ENCODE results near the gene SCARF1. TPM values are rescaled to one million over a fixed set of nuclear protein-coding genes. Genes with fewer than 3 reads are reported as not detected.

SCARF1 gene
- total and polyA plus RNA-seq, 10 donors, result 5.1 to 112 (median 60.3) TPM

DNA sequence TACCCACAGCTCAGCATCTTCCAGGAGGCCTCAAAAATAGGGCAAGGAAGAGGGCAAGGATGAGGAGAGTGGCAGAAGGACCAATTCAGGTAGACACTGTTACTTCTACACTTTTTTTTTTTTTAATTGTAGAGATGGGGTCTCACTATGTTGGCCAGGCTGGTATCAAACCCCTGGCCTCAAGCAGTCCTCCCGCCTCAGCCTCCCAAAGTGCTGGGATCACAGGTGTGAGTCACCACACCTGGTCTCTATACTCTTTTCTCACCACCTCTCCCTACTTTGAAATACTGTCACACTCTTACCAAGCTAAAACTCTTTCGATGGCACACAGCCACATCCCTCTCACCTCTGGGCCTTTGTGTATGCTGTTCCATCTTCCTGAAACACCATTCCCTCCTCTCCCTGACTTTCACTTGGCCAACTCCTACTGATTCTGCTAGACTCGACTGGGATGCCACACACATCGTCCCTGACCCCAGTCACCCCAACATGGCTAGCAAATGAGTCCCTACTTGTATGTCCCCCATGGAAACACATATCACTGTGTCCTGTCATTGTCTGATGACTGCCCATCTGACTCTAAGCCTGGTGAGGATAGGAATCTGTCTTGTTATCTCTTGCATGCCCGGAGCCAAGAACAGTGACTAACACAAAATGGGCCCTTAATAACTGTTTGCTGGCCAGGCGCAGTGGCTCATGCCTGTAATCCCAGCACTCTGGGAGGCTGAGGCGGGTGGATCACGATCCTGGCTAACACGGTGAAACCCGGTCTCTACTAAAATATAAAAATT lies 9.7 kb downstream of the SCARF1 start:
- TF ChIP-seq, protein P1, sequence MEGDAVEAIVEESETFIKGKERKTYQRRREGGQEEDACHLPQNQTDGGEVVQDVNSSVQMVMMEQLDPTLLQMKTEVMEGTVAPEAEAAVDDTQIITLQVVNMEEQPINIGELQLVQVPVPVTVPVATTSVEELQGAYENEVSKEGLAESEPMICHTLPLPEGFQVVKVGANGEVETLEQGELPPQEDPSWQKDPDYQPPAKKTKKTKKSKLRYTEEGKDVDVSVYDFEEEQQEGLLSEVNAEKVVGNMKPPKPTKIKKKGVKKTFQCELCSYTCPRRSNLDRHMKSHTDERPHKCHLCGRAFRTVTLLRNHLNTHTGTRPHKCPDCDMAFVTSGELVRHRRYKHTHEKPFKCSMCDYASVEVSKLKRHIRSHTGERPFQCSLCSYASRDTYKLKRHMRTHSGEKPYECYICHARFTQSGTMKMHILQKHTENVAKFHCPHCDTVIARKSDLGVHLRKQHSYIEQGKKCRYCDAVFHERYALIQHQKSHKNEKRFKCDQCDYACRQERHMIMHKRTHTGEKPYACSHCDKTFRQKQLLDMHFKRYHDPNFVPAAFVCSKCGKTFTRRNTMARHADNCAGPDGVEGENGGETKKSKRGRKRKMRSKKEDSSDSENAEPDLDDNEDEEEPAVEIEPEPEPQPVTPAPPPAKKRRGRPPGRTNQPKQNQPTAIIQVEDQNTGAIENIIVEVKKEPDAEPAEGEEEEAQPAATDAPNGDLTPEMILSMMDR (IDR thresholded peaks at IDR 0.05 in 8 of 11, conservative IDR thresholded peaks at IDR 0.05 in 3 of 11), result no peak
- TF ChIP-seq POLR2AphosphoS5 (IDR thresholded peaks at IDR 0.05), result no peak
- no peak for TF ChIP-seq POLR2A (IDR thresholded peaks at IDR 0.05)
- H3K36me3 ChIP-seq, result peaks cover 0 to 69% (median 22%) of the 10 kb centered on the region in 6 donors
- peaks cover 0 to 58% (median 22%) of the 10 kb centered on the region in 6 donors for H3K4me1 ChIP-seq
- WGBS, 5 donors, result 82 to 93% (median 91%) methylated on average over 10 of the region's 10 CpGs
- intact Hi-C loops (cut with DNase I; ENCODE audit: low total_unique reads), result no loop called here
- H3K4me3 ChIP-seq, result no peak overlapping the region
- no peaks in the 10 kb centered on the region for H3K9me3 ChIP-seq
- peak overlapping the region in 2 of 8 donors; percentile 56 to 68 for H3K27ac ChIP-seq
- no peak for DNase-seq
- no peaks in the 10 kb centered on the region for H3K27me3 ChIP-seq (replicated peaks in 1 of 7)

DNA sequence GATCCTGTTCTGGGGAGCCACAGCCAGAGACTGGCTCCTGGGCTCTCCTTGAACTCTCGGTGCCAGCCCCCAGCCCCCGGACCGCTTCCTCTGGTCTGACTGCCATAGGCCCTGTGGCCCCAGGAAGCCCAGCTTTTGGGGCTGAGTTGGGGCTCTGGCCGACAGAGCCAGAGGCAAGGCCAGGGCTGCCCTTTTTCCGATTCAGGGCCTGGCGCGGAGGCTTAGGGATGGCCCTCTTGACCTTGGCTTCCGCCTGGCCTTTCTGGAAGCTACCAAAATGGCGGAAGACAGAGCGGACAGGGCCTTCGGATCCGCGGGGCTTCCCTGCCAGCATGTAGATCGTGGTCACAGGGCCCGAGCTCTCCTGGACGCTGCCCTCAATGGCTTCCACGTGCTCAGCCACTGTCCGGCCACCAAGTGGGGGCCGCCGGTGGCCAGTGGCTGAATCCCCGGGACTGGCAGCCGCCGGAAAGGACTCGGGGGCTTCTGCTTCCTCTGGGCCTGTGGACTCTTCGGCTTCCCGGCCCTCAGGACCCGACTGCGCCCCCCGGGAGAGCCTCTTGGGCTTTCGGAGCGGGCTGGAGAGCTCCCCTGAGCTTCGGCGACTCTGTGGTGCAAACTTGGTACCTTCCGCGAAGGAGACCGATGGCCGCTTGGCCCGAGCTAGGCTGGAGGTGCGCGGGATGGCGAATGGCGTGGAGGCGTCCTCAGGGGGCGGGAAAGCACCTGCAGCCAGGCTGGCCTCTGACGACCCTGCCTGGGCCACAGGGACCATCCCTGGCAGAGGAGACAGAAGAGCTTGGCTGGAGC lies 10.5 kb downstream of the SCARF1 start:
- Histone ChIP-seq H3K9me3 (no peaks in the 10 kb centered on the region), H3K27ac (peak overlapping the region in 7 of 8 donors; percentile 15 to 68 (median 51)), H3K4me3 (no peak overlapping the region), H3K36me3 (peaks cover 0 to 61% (median 22%) of the 10 kb centered on the region in 6 donors), H3K27me3 (replicated peaks in 1 of 7) (no peaks in the 10 kb centered on the region), H3K4me1 (peaks cover 0 to 58% (median 28%) of the 10 kb centered on the region in 6 donors)
- WGBS, 5 donors, result 85 to 98% (median 92%) methylated on average over 18 to 45 of the region's 45 CpGs
- peak; percentile 74 for DNase-seq
- intact Hi-C loops (cut with DNase I; ENCODE audit: low total_unique reads), result loop anchor here (5.0 kb wide), 1 partner anchor 58 kb away; no protein-coding TSS in a partner anchor
- TF ChIP-seq POLR2AphosphoS5 (IDR thresholded peaks at IDR 0.05) (peak in 2 of 3 donors; percentile 54 to 59), POLR2A (IDR thresholded peaks at IDR 0.05) (no peak)
- TF ChIP-seq, protein P1 (IDR thresholded peaks at IDR 0.05 in 8 of 11, conservative IDR thresholded peaks at IDR 0.05 in 3 of 11), result no peak

DNA sequence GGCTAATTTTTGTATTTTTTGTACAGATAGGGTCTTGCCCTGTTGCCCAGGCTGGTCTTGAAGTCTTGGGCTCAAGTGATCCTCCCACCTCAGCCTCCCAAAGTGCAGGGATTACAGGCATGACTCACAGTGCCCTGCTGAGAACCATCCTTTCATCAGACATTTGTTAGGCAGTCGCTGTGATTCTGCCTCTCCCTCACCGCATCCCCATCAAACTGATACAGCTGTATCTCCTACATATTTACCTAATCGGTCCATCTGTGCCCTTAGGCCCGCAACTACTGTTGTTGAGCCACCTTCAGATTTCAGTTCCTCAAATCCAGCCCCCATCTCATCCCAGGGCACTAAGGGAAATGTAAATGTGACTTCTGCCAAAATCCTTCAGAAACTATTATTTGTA lies 14.9 kb downstream of the SCARF1 start:
- H3K9me3 ChIP-seq, result no peaks in the 10 kb centered on the region

More for the DNA sequence above, 14.9 kb downstream of the SCARF1 start:
- DNase-seq, result no peak
- TF ChIP-seq POLR2AphosphoS5 (IDR thresholded peaks at IDR 0.05), result peak in 1 of 3 donors; percentile 5
- TF ChIP-seq POLR2A (IDR thresholded peaks at IDR 0.05), result no peak
- TF ChIP-seq, protein P1 (IDR thresholded peaks at IDR 0.05 in 8 of 11, conservative IDR thresholded peaks at IDR 0.05 in 3 of 11), result no peak
- H3K4me3 ChIP-seq, result no peak overlapping the region
- H3K36me3 ChIP-seq, result peaks cover 0 to 21% (median 9%) of the 10 kb centered on the region in 6 donors
- intact Hi-C loops (cut with DNase I; ENCODE audit: low total_unique reads), result loop anchor here (5.0 kb wide), 1 partner anchor 53 kb away; no protein-coding TSS in a partner anchor
- no peaks in the 10 kb centered on the region for H3K27me3 ChIP-seq (replicated peaks in 1 of 7)
- peak overlapping the region in 5 of 8 donors; percentile 36 to 99 (median 94) for H3K27ac ChIP-seq
- peaks cover 12 to 69% (median 51%) of the 10 kb centered on the region in 6 donors for H3K4me1 ChIP-seq
- WGBS, 5 donors, result 57 to 72% (median 62%) methylated on average over 4 of the region's 4 CpGs
